GM10847 (cell line): ENCODE data around the gene VPS72.

ENCODE experiments used
- POLR2A ChIP-seq: IDR thresholded peaks from 2 replicates; pipeline ENCODE4 v1.6.1; 2011; ENCODE audit not compliant: insufficient read length; ENCODE audit errors: extremely low read depth

The VPS72 gene

DNA sequence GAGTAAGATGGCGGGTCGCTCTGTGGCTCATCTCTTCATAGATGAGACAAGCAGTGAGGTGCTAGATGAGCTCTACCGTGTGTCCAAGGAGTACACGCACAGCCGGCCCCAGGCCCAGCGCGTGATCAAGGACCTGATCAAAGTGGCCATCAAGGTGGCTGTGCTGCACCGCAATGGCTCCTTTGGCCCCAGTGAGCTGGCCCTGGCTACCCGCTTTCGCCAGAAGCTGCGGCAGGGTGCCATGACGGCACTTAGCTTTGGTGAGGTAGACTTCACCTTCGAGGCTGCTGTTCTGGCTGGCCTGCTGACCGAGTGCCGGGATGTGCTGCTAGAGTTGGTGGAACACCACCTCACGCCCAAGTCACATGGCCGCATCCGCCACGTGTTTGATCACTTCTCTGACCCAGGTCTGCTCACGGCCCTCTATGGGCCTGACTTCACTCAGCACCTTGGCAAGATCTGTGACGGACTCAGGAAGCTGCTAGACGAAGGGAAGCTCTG is 31.2 kb downstream of the VPS72 start:
- TF ChIP-seq POLR2A = no peak

- TF ChIP-seq POLR2A = no peak
These were observed 31.7 kb downstream of the VPS72 start for GRCh38 chr1:151158326-151158725.

GRCh38 chr1:151157067-151157531 is 32.9 kb downstream of the VPS72 start:
- TF ChIP-seq POLR2A = no peak

DNA sequence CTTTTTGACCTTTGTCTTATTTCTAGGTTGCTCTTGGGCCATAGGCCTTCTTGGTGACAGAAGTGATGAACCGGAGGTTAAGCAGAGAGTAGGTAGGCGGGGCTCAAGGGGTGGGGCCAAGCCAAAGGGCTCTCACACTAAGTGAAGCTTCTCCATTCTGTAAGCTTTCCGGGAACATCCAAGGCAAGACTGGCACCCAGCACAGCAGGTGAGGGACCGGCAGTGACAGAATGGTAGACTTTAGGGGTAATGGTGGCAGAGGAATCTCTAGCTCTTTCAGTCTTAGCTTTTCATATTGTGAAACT is 33.5 kb downstream of the VPS72 start, which contains the start of gene TNFAIP8L2:
Gene TNFAIP8L2, plus strand, starts transcription at position 135 of the 305 bp plus-strand sequence. CDS start 2,049 bp downstream, outside the sequence.
- TF ChIP-seq POLR2A = no peak

GRCh38 chr1:151147665-151148064 is 42.3 kb downstream of the VPS72 start:
- no peak for TF ChIP-seq POLR2A

GRCh38 chr1:151147132-151147503 is 42.9 kb downstream of the VPS72 start:
- TF ChIP-seq POLR2A = no peak

- TF ChIP-seq POLR2A = peak; percentile 19
These were observed 43.4 kb downstream of the VPS72 start, which contains the start of gene SEMA6C for GRCh38 chr1:151146412-151147131. SEMA6C (minus strand) TSS chr1:151146631; CDS start chr1:151142621, 4,010 bp downstream.

- TF ChIP-seq POLR2A = no peak
These were observed 44.0 kb downstream of the VPS72 start for GRCh38 chr1:151146072-151146411.

GRCh38 chr1:151145304-151146071 is 44.5 kb downstream of the VPS72 start:
- no peak for TF ChIP-seq POLR2A

DNA sequence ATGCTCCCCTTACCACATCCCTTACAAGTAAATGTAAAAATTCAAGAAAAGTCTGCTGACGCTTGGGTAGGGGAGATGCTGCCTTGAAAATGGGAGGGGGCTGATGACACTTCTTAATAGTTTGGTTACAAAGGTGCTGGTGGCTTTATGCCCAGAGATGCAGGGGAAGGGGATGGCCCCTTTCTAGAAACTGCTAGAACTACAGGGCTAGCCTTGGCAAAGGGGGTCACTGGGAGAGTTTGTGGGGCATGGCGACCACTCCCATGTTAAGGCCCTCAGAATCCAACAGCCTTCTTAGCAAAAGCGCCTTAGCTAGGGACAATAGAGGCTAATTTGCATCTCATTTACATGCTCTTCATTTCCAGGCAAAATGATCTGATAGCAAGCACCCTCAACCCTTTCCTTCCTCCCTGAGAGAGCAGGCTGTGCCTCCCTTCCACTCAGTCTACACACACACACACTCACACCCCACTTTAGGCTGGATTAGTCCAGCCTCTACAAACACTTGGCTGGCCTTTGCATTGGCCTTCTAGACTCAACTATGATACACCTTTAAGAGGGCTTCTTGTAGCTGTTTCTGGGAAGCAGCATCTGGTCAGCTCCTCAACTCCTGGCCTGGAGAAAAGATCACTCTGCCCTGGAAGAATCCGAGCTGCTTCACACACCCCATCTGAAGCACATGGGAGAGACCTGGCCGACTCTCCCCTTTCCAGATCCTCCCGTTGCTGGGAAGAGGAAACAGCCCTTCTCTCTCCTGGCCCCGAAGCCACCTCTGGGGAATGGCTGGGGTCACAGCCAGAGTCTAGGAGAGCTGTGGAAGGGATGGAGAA is 45.3 kb downstream of the VPS72 start:
- TF ChIP-seq POLR2A = no peak

DNA sequence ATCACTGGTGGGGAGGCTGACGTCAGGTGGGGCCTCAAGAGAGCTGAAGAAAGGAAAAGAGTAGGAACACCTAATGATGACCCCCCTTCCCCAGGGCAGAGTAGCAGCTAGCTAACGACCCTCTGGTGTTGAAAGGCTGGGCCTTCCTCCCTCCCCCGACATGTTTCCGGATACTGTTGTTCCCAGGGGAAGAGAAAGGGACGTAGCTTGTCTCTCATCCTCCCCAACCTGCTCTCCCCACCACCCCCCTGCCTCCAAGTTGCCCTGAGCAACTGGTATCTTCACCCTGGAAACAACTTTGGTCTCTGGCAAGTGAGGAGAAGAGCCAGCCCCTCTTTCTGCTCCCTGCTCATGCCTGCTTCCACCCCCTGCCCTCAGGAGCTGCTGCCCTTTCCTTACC is 46.0 kb downstream of the VPS72 start:
- no peak for TF ChIP-seq POLR2A

DNA sequence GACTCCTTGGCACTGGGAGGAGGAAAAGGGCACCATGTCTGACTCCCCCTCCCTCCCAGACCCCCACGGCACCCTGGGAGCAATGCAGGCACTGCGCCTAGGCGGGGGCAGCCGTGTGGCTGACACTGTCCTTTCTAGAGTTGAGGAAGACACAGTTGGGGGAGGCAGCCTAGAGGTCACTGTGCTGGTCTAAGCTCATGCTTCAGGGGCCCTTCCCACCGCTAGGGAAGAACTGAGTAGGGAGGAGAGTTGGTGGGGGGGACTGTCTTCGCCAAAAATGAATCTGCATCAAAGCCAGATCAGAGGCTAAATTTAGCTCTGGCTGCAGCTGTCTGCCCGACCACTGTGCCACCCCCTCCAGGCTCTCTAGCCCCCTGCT is 47.0 kb downstream of the VPS72 start:
- TF ChIP-seq POLR2A = no peak

DNA sequence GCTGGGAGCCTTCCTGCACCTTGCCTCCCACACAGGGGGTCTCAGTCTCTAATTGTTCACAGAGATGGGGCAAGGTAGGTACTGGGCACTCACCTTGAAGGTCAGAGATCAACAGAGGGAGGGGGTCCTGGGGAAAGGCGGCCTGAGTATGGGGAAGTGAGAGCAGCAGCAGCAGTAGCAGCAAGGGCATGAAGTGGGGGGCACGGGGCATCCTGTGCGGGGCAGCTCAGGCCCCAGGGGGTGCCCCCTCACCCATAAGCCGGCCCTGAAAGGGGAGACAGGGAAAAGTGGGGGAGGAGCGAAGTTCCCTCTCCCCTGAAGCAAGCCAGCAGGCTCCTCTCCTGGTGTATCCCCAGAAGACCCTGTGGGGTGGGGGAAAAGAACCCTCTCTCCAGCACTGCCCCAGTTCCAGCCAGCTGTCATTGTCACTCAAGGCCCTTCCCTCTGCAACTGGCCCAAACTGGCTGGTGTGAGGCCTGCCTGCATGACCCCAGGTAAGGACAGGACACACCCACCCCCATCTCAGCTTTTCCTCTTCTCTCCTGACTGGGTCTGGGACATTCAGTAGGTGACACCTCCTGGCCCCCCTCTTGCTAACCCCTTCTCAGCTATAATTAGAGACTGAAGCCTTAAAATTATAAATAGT is 47.5 kb downstream of the VPS72 start:
- TF ChIP-seq POLR2A = no peak

- no peak for TF ChIP-seq POLR2A
These were observed 52.2 kb downstream of the VPS72 start for GRCh38 chr1:151137789-151138188.
